Duodenal mucosa (tissue), 2 donors: Measurements from ENCODE around the gene ASPDH.

Experiments
- H3K27ac ChIP-seq: one replicate; pipeline ENCODE4 v1.7.0; 2013; ENCODE audit warnings: low read depth, low read length
- H3K27me3 ChIP-seq, 2 donors: one replicate each; pipeline ENCODE4 v1.7.0; 2013; ENCODE audit warnings: low read length in 2 of 2, control low read depth in 1 of 2; ENCODE audit not compliant: insufficient read depth in 2 of 2, control insufficient read depth in 1 of 2
- H3K36me3 ChIP-seq, 2 donors: one replicate each; pipeline ENCODE4 v1.7.0; 2013; ENCODE audit warnings: low read length in 2 of 2, control low read depth in 1 of 2; ENCODE audit not compliant: insufficient read depth in 2 of 2, control insufficient read depth in 1 of 2
- H3K4me1 ChIP-seq, 2 donors: one replicate each; pipeline ENCODE4 v1.7.0; 2013; ENCODE audit warnings: low read length in 2 of 2, control low read depth in 1 of 2; ENCODE audit not compliant: insufficient read depth in 2 of 2, control insufficient read depth in 1 of 2
- H3K4me3 ChIP-seq, 2 donors: one replicate each; pipeline ENCODE4 v1.7.0; 2013; ENCODE audit warnings: low read length in 2 of 2, low read depth in 1 of 2
- H3K9ac ChIP-seq, 2 donors: one replicate each; pipeline ENCODE4 v1.7.0; 2013; ENCODE audit warnings: low read length in 2 of 2, low read depth in 1 of 2
- H3K9me3 ChIP-seq, 2 donors: one replicate each; pipeline ENCODE4 v1.7.0; 2013; ENCODE audit warnings: low read length in 2 of 2, control low read depth in 1 of 2; ENCODE audit not compliant: control insufficient read depth in 1 of 2

ASPDH gene

DNA sequence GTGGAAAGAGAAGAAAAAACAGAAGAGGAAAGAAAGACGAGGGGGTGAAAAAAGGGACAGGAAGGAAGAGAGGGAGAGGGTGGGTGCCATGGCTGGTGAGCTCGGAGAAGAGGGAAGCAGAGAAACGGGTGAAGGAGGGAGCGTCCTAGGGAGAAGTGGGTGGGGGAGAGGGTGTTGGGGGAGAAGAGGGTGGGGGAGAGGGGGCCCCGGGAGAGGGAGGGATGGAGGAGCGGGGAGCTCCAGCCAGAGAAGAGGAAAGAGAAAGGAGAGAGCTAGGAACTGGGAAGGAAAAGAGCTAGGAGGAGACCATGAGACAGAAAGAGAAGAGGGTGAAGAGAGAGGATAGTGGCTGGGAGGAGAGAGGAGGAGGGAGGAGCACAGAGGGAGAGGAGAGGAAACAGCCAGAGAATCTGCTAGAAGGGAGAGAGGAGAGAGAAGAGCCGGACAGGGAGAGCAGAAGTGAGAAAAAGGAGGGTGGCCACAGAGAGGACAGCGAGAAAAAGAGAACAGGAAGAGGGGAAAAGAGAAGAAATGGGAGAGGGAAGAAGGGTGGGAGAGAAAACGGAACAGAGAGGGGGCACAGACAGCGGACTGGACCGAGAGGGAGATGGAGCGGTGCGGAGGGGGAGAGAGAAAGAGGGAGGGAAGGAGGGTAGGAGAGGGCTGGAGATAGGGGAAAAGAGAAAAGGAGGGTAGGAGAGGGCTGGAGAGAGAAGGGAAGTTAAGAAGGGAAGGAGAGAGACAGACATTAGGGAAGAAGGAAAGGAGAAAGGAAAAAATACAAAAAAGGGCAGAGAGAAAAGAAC is 25.1 kb downstream of the ASPDH start:
- Histone ChIP-seq H3K4me1 (peaks cover 0 to 3% of the 10 kb centered on the region in 2 donors), H3K27me3 (peaks cover 3% of the 10 kb centered on the region in 2 donors), H3K27ac (no peak overlapping the region), H3K36me3 (peaks cover 0 to 6% of the 10 kb centered on the region in 2 donors), H3K9ac (no peak overlapping the region), H3K4me3 (no peak overlapping the region), H3K9me3 (peaks cover 0 to 7% of the 10 kb centered on the region in 2 donors)

DNA sequence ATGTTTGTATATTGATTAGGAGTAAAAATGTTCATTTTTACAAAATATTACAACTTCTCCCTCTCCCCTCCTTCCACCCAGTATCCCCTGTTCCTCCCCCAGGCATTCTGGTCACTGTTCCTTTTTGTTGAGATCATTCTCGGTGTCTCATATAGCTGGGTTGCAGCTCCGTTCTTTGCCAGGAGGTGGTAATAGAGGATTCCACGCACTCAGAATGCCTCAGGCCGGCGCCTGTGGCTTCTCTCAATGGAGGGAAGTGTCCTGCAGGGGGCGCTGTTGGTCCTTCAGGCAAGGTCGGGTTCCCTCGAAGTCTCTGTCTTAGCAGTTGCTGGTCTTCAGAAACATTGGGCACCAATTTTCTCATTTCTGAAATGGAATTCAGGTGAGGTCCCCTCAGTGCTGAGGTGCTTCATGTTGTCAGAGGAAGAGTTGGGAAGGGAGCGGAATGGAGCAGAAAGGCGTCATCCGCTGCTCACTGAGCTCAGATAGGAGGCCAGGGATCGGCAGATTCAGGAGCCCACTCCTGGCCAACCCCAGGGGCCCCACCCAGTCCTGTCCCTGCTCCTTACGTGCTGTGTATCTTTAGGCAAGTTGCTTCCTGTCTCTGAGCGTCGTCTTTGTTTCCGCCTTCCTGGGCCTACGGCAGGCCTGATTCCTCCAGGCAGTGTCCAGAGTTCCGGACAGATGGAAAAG is 26.7 kb downstream of the ASPDH start:
- Histone ChIP-seq H3K9ac (no peak overlapping the region), H3K27ac (no peak overlapping the region), H3K9me3 (peaks cover 0 to 7% of the 10 kb centered on the region in 2 donors)

GRCh38 chr19:50485284-50485955 is 28.3 kb downstream of the ASPDH start:
- H3K4me3 ChIP-seq = no peak overlapping the region
- H3K27me3 ChIP-seq = peaks cover 0 to 3% of the 10 kb centered on the region in 2 donors
- no peak overlapping the region for H3K9ac ChIP-seq
- H3K36me3 ChIP-seq = peaks cover 7 to 33% of the 10 kb centered on the region in 2 donors
- H3K27ac ChIP-seq = no peak overlapping the region
- H3K4me1 ChIP-seq = no peaks in the 10 kb centered on the region
- H3K9me3 ChIP-seq = peaks cover 0 to 7% of the 10 kb centered on the region in 2 donors

More for the DNA sequence above, 26.7 kb downstream of the ASPDH start:
- Histone ChIP-seq H3K4me3 (no peak overlapping the region), H3K36me3 (peaks cover 7 to 19% of the 10 kb centered on the region in 2 donors), H3K4me1 (peaks cover 0 to 1% of the 10 kb centered on the region in 2 donors), H3K27me3 (peaks cover 3% of the 10 kb centered on the region in 2 donors)

DNA sequence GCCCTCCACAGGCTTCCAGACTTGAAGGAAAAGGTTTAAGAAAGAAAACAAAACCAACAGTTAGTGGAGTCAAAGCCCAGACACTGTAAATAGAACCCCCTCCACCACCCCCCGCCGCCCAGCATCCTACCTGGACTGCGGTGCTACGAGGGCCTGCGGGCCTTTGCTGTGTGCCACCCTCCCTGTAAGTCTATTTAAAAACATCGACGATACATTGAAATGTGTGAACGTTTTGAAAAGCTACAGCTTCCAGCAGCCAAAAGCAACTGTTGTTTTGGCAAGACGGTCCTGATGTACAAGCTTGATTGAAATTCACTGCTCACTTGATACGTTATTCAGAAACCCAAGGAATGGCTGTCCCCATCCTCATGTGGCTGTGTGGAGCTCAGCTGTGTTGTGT is 30.8 kb downstream of the ASPDH start:
- Histone ChIP-seq H3K4me1 (no peaks in the 10 kb centered on the region), H3K27me3 (peaks cover 0 to 3% of the 10 kb centered on the region in 2 donors), H3K9me3 (peaks cover 0 to 7% of the 10 kb centered on the region in 2 donors), H3K27ac (no peak overlapping the region), H3K36me3 (peaks cover 25 to 56% of the 10 kb centered on the region in 2 donors), H3K4me3 (no peak overlapping the region), H3K9ac (no peak overlapping the region)

- Histone ChIP-seq H3K27me3 (peaks cover 0 to under 1% of the 10 kb centered on the region in 2 donors), H3K4me3 (no peak overlapping the region), H3K36me3 (peaks cover 27 to 57% of the 10 kb centered on the region in 2 donors), H3K27ac (no peak overlapping the region), H3K9me3 (peaks cover 0 to 7% of the 10 kb centered on the region in 2 donors), H3K4me1 (peaks cover 3 to 5% of the 10 kb centered on the region in 2 donors), H3K9ac (no peak overlapping the region)
These were observed 31.4 kb downstream of the ASPDH start for GRCh38 chr19:50482271-50482855.

DNA sequence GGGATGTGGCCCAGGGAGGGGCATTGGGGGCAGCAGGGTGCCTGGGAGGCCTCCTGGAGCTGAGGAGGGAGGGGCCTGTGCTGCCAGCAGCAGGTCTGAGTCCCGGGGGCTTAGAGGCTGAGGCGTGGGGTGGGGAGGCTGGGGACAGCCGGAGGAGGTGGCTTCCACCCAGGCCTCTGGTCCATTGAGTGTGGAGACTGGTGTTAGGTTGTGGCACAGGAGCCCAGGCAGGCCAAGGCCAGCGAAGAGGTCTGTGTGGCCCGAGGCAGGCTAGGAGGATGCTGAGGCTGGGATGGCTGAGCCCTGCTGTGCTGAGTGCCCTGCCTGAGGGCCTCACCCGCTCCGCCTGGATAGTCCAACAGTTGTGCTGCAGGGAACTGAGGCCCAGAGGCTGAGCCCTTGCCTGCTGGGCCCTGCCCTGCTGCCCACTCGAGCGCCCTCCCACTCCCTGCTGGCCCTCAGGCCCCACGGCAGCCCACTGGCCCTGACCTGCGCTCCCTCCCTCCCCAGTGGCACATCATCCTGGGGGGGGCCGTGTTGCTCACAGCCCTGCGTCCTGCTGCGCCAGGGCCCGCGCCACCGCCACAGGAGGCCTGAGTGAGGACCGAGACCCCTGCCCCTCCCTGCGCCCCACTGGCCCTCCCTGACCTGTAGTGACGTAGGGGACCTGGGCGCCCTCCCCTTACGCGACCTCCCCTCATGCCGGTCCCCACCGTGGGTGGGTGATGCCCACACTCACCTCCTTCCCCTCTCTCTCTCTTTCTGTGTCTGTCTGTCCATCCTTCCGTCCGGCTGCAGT is 32.2 kb downstream of the ASPDH start:
- H3K9ac ChIP-seq = no peak overlapping the region
- peaks cover 7 to 8% of the 10 kb centered on the region in 2 donors for H3K4me1 ChIP-seq
- H3K27ac ChIP-seq = no peak overlapping the region
- peaks cover 0 to 6% of the 10 kb centered on the region in 2 donors for H3K9me3 ChIP-seq
- no peak overlapping the region for H3K4me3 ChIP-seq
- H3K27me3 ChIP-seq = no peaks in the 10 kb centered on the region
- peaks cover 27 to 57% of the 10 kb centered on the region in 2 donors for H3K36me3 ChIP-seq

DNA sequence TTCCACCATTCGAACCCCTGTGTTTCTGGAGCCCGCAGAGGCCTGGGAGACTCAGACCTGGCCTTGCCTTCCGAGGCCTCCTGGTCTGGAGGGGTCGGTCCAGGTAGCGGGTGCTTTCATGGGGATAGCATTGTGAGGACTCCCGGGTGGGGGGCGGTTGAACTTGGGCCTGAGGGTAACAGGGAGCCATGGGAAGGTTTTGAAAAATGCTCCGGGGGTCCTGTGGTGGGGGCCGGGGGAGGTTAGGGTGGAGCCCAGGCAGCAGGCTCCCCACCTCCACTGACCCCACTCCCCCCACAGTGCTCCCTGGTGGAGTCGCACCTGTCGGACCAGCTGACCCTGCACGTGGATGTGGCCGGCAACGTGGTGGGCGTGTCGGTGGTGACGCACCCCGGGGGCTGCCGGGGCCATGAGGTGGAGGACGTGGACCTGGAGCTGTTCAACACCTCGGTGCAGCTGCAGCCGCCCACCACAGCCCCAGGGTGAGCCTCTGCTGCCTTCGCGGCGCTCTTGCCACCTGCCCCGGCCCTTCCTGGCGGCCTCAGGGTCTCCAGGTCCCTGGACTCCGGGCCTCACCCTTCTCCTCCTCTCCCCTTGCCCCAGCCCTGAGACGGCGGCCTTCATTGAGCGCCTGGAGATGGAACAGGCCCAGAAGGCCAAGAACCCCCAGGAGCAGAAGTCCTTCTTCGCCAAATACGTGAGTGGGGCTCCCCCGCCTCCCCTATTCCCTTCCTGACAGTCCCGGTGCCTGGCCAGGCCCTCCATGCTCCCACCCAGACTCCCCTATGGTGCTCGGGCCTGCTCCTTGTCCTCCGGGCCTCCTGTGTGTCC is 33.2 kb downstream of the ASPDH start:
- Histone ChIP-seq H3K36me3 (peaks cover 27 to 57% of the 10 kb centered on the region in 2 donors), H3K9me3 (no peaks in the 10 kb centered on the region), H3K27ac (no peak overlapping the region), H3K27me3 (no peaks in the 10 kb centered on the region), H3K4me3 (no peak overlapping the region), H3K9ac (no peak overlapping the region), H3K4me1 (peaks cover 7 to 8% of the 10 kb centered on the region in 2 donors)

GRCh38 chr19:50479761-50480251 is 33.9 kb downstream of the ASPDH start:
- Histone ChIP-seq H3K4me3 (no peak overlapping the region), H3K36me3 (peaks cover 27 to 55% of the 10 kb centered on the region in 2 donors), H3K27me3 (no peaks in the 10 kb centered on the region), H3K9ac (no peak overlapping the region), H3K9me3 (no peaks in the 10 kb centered on the region), H3K27ac (no peak overlapping the region), H3K4me1 (peaks cover 7 to 8% of the 10 kb centered on the region in 2 donors)
